NCI-H526 treated with DMSO at 0.1 percent for 48 hours (cell line): ENCODE measurements around the gene ATP2A1.

ENCODE experiments used
- DNase-seq: peaks from one replicate; lab custom pipeline; 2025; lab: John Stamatoyannopoulos, UW

Gene ATP2A1

GRCh38 chr16:28878083-28878926, at the start of gene ATP2A1:
ATP2A1 (plus strand) TSS chr16:28878488; CDS start chr16:28878672, 184 bp downstream.
- no peak for DNase-seq

DNA sequence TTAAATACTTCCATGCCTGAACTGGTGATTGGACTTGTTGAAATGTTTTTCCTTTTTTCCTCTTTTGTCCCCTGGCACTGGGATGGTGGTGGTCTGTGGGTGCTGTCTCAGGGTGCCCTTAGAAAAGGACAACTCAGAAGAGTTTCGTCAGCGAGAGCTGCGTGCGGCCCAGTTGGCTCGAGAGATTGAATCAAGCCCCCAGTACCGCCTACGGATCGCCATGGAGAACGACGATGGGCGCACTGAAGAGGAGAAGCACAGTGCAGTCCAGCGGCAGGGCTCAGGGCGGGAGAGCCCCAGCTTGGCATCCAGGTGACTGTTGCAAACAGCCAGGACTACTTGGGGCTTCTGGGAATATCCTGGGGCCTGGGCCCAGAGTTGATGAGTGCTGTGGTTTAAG, 48.5 kb upstream of the ATP2A1 start:
- no peak for DNase-seq

DNA sequence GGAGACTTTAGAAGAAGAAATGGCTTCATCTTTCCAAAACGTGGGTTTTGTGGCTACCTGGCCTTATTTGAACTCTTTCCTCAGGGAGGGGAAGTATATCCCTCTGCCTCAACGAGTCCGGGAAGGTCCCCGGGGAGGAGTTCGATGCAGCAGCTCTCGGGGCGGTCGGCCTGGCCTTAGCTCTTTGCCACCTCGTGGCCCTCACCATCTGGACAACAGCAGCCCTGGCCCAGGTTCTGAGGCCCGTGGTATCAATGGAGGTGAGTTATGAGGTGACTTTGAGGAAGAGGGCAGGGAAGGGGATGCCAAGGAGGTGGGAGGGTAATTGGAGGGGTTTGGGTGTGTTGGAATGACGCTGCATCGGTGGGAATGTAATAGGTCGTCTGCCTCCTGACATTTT, 47.8 kb upstream of the ATP2A1 start:
- DNase-seq: no peak

- DNase-seq: no peak
Observed at GRCh38 chr16:28834349-28834748, 43.9 kb upstream of the ATP2A1 start.

- DNase-seq: no peak
Observed at GRCh38 chr16:28834873-28835863, 43.1 kb upstream of the ATP2A1 start.

GRCh38 chr16:28835864-28836760, 42.2 kb upstream of the ATP2A1 start:
- DNase-seq: no peak

GRCh38 chr16:28836761-28837064, 41.6 kb upstream of the ATP2A1 start:
- DNase-seq: no peak

GRCh38 chr16:28837672-28838557, 40.4 kb upstream of the ATP2A1 start:
- no peak for DNase-seq

DNA sequence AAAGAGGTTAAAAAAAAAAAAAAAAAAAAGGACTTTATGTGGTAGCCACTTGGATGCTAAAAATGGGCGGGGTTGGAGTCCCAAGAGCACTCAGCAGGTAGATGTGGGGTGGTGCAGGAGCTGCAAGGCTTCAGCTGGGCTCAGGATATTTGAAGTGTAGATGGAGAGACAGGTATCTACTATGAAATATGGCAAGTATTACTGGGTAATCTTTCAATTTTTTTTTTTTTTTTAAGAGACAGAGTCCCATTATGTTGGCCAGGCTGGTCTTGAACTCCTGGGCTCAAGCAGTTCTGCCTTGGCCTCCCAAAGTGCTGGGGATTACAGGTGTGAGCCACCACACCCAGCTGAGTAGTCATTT, 39.8 kb upstream of the ATP2A1 start:
- no peak for DNase-seq

DNA sequence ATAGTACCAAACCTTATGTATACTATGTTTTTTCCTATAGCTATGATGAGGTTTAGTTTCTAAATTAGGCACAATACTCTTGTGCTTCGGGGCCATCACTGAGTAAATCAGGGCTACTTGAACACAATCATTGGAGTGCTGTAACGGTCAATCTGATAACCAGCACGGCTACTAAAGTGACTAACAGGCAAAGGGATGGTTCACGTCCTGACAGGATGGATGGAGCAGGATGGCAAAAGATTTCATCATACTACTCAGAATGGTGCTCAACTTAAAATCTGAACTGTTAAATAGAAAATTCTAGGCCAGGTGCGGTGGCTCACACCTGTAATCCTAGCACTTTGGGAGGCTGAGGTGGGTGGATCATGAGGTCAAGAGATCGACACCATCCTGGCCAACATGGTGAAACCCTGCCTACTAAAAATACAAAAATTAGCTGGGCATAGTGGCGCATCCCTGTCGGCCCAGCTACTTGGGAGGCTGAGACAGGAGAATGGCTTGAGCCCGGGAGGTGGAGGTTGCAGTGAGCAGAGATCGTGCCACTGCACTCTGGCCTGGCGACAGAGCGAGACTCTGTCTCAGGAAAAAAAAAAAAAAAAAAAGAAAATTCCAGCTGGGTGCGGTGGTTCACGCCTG, 39.2 kb upstream of the ATP2A1 start:
- DNase-seq: no peak

GRCh38 chr16:28839899-28840298, 38.4 kb upstream of the ATP2A1 start:
- no peak for DNase-seq

DNA sequence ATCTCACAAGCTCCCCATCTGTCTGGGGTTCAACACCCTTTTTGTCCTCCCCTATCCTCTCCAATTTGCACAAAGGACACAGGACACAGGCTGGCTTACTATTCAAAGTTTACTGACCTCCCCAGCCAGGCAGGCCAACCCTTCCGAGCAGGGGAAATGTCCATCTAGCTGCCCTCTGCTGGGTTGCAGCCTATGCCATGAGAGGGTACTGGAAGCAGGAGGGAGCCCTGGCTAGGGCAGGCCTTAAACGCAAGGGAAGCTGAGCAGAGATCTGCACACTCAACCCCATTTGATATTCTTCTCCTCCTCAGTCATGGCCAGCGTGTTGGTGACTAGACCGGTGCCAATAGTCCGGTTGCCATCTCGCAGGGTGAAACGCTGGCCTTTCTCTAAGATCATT, 35.6 kb upstream of the ATP2A1 start:
- no peak for DNase-seq

DNA sequence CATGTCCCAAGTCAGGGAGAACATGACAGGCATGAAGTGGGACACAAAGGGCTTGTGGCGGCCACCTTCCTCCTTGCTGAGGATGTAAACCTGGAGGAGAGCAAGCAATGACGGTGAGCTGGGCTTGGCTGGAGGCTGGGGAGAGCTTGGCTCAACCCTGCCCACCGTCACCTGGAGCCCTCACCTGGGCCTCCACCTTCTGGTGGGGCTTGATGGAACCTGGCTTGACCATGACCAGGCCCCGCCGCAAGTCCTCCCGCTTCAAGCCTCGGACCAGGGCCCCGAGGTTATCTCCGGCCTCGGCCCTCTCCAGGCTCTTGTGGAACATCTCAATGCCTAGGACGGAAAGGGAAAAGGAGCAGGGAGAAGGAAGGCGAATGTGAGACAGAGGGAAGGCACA, 34.5 kb upstream of the ATP2A1 start:
- no peak for DNase-seq

DNA sequence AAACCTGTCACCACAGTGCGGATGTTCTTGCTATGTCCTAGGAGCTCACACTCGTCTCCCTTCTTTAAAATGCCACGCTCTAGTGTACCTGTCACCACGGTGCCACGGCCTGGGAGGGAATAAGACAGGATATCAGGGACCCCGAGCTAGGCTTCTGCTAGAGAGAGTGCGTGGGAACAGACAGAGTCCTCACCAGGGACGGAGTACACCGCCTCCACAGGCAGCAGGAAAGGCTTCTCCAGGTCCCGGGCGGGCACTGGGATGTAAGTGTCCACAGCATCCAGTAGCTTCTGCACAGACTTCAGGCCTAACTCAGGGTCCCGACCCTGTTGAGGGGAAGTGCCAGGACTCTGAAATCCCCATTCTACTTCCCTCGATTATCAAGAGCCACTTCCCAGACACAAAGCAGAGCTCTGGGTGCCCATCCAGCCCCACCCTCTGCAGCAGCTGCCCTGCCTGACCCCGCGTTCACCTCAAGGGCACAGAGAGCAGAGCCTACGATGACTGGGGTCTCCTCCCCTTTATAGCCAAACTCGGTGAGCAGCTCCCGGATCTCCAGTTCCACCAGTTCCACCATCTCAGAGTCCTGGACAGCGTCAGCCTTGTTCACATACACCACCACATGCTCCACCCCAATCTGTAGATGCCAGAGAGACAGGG, 33.9 kb upstream of the ATP2A1 start:
- no peak for DNase-seq

GRCh38 chr16:28845293-28845692, 33.0 kb upstream of the ATP2A1 start:
- DNase-seq: no peak

DNA sequence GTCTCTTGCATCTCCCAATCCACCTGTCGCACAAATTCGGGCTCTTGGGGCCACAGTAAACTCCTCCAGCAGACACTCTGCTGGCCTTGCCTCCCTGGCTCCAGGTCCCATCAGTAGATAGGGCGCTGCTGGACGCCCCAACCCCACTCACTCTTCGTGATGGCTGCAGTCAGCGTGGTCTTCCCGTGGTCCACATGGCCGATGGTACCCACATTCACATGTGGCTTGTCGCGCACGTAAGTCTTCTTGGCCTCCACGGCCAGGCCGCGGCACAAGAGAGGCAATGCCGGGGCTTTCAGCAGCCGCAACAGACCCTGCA, 32.6 kb upstream of the ATP2A1 start:
- no peak for DNase-seq

DNA sequence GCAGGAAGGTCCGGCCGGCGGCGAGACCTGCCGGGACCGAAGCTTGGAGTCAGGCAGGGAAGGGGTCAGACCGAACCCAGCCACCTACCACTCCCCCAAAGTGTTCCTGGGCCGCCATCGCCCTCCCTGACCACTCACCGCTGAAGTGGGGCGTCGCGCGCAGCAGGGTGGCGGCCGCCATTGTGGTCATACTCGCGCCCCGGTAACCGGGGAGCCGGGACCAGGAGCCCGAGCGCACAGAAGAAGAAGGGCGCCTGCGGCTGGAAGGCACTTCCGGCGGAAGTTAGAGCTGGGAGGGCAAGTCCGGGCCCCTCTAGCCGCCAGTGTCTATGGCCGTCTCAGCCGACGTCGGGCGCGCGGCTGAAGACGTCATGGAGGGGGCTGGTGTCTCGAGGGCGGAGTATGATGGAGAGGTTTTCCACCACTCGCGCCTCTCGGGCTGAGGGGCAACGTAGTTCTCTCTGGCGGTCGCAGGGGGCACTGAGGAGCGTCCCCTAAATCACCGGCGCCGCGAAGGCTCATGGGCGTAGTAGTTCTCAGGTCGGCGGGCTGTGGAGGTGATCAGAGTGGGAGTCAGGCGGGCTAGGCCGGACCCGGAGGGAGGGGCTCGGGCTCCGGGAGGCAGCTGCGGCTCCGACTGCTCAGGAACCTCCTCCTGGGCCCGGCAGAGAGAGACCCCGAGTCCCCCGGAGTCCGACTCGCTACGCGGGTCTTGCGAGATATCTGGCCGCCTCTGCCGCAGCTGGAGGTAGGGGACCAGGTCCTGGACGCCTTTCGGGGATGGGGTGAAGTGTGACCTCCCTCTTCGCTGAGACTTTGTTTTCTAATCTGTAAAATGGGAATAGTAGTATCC, 32.0 kb upstream of the ATP2A1 start, which contains the start of gene TUFM:
Gene TUFM (minus strand): TSS at position 269 of the 853 bp plus-strand sequence. CDS start 79 bp downstream, at position 190.
- peak; percentile 95 for DNase-seq

GRCh38 chr16:28846933-28847273, 31.4 kb upstream of the ATP2A1 start:
- DNase-seq: no peak

DNA sequence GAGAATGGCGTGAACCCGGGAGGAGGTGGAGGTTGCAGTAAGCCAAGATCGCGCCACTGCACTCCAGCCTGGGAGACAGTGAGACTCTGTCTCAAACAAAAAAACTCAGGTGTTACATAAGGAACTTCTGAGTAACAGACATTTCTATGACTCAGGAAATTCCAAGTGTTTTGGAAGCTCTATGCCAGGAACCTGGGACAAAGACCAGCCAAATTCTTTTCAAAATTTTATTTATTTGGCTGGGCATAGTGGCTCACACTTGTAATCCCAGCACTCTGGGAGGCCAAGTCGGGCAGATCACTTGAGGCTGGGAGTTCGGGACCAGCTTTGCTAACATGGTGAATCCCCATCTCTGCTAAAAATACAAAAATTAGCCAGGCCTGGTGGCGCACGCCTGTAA, 19.9 kb upstream of the ATP2A1 start:
- no peak for DNase-seq
